ENCODE results near the gene CFAP157. TPM values are rescaled to one million over a fixed set of nuclear protein-coding genes. Genes with fewer than 3 reads are reported as not detected.

CFAP157 gene
- total RNA-seq (2014; rRNA removed; shearing (Covaris generic)) = not detected in 2 replicates

DNA sequence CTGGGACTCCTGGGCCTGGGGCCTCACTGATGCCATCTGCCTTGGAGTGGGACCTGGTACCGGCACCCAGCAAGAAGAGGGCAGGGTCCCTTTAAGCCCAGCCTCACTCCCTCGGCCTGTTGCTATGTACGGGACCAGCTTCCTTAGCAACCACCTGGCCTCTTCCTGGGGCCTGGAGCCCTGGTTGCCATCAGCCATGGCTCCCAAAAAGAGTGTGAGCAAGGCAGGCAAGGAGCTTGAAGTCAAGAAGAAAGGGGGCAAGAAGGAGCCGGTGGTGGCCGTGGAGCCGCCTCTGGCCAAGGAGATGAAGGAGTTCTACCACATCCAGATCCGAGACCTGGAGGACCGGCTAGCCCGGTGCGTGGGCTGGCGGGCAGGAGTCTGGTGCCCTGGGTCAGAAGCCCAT lies at the start of gene CFAP157:
Gene CFAP157 (plus strand): TSS at position 153 of the 406 bp plus-strand sequence. CDS start 44 bp downstream, at position 197.
- no peak for DNase-seq (ENCODE audit: low spot score)

DNA sequence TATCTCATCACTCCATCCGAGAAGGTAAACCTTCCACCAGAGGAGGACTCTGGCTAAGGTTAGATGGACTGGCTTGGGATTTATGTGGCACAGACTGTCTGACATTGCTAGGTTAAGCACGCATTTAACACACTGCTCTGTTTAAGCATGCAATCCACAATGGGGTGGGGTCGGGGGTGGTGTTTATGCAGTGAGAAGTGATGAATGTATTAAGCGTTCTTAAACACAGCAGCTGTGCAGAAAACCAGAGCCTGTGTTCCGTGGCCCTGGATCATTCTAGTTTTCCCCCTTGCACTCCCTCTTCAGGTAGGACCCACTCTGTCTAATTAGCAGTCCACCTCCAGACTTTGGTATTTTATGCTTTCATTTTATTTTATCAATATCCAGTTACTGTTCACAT lies 48.4 kb upstream of the CFAP157 start:
- DNase-seq (ENCODE audit: low spot score) = no peak

DNA sequence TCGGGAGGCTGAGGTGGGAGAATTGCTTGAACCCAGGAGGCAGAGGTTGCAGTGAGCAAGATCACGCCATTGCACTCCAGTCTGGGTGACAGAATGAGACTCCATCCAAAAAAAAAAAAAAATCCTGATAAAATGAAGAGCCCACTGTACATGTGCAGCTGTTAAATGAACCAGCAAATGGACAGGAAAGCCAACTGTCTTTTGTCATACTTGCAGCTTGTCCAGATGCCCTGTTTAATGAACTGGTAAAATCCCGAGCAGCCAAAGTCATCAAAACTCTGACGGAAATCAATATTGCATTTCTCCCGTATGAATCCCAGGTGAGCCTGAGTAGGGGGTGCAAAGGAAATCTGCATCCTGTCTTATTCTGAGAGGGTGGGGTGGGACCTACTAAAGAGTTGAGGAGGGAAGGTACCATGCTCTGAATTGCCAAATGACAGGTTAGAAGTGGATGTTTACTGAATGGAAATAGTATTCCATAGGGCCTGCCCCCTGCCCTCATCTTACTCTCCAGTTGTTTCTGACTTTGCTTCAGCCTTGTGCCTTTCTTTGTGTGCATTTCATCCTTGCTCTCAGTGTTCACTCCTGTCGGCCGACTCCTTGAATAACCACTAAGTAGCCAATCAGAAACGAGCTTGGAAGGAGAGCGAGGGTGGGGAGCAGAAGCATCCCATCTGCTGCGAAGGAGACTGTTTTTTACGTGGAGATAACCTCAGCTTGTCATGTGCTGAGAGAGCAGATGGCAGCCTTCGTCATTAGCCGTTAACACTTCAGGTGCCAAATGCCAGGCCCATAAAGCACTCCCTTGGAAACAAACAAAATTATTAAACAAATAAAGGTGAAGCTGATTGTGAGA lies 45.7 kb upstream of the CFAP157 start:
- no peak for DNase-seq (ENCODE audit: low spot score)

DNA sequence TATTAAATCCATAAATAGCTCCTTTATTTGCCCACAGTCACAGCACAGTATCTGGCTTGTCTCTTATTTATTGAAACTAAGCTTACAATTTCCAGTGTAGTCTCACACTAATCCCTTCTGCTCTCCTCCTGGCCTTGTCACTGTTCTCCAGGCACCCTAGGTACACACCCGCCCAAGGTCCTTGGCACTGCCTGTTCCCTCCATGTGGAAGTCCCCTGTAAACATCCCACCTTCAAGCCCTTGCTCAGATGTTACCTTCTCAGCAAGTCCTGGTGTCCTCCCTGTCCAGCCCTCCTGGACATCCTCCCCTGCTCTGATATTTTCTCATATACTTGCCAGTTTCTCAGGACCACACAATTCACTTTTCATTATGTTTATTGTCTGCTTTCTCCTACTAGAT lies 44.2 kb upstream of the CFAP157 start:
- no peak for DNase-seq (ENCODE audit: low spot score)

DNA sequence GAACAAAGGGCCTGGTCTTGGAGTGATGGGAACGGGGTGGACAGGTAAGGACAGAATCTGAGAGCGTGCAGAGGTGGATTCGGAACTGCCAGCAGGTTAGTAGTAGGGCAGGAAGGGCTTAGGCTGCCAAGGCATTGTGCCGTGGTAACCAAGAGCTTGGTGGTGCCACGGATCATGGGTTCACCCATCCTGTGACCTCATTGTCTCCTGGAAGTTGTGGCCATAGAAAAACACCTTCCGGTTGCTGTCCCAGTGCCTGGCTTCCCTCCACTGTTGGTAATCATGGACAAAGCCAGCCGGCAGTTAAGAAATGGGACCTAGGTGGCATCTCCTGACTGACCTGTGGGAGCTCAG lies 42.5 kb upstream of the CFAP157 start:
- no peak for DNase-seq (ENCODE audit: low spot score)

DNA sequence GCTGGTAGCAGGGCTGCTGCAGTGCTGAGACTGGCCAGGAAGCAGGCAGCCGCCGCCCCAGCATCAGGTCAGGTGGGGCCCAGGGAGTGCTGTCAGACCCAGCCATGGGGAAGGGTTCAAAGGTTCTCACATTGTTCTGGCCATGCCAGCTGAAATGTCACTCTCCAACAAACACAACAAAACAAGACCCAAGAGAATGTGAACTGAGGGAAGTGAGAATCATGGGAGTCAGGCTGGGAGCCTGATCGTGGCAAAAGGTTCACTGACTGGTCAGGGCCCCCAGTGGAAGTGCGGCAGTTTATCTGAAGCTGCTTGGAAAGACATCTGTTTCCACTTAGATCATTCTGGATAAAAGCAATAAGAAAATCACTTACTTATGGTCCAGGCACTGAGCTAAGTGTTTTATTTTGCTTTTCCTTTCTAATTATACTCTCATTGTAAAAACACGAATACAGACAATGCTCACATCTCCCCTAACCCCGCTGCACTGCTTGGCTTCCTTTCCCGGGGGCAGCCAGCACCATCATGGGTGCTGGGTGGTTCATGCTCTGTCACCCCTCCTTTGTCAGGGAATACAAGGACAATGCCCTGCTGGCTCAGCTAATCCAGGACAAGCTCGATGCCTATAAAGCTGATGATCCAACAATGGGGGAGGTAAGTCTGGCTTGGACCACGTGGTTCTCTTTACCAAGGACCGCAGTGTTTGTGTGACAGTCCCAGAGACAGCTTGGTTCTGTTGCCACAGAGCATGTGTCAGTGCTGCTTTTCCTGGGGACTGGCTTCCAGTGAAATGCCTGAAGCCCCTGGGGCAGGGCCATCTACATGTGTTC lies 41.9 kb upstream of the CFAP157 start:
- no peak for DNase-seq (ENCODE audit: low spot score)

DNA sequence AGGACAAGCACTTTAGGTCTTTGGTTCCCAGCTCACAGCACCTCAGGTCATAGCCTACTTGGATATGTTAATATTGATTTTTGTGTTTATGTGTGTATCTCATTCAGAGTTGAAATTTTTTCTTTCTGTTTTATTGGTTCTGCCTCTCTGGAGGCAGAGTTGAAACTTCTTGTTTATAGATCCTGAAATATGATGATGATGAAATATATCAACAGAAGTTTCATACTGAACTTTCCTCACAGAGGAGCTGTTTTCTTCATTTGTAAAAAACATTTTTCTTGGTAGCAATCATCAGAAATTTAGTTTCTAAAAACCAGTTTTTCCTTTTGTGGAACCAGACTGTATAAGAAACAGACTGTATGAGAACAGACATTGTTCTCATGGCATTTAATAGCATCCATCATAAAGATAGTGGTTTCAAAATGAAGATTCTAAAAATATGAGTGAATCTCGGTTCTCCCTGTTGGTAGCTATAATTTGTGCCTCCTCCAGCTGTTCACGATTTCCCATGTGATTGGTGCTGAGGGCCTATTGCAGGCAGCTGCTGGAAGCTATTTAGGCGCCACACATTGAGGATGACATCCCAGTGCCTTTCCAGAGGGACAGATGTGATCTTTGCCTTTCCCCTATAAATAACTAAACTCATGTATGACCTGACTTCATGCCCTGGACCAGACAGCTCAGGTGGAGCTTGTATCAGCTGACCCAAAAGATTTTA lies 39.5 kb upstream of the CFAP157 start:
- DNase-seq (ENCODE audit: low spot score) = no peak

DNA sequence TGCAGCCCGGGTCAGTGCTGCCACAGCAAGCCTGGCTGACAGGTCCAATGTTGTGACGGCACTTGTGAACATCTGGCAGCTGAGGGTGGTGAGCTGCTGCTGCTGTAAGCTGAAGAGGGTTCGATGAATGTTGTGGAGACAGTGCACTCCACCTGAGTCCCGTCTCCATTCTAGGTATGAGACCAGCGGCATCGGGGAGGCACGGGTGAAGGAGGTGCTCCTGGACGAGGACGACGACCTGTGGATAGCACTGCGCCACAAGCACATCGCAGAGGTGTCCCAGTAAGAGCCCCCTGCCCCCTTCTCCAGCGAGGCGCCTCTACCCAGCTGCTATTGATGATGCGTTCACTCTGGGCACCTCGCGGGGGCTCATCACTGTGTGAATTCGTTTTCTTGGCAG lies 38.9 kb upstream of the CFAP157 start:
- no peak for DNase-seq (ENCODE audit: low spot score)

DNA sequence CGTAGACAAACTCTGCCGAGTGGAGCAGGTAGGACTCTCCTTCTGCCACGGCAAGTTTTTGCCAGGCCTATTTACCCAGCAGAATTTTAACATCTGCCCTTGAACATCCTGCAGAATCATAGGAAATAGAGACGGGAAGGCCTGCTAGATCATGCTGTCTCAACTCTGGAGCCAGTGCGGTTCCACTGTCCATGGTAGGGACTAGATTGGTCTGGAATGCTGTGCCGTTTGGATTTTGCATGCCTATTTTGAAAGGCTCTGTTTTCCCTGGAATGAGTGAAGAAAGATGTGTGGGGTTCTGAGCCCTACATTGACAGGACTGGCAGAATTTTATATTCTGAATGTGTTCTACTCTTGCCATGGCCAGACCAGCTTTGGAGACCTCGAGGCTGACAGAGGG lies 33.6 kb upstream of the CFAP157 start:
- no peak for DNase-seq (ENCODE audit: low spot score)

DNA sequence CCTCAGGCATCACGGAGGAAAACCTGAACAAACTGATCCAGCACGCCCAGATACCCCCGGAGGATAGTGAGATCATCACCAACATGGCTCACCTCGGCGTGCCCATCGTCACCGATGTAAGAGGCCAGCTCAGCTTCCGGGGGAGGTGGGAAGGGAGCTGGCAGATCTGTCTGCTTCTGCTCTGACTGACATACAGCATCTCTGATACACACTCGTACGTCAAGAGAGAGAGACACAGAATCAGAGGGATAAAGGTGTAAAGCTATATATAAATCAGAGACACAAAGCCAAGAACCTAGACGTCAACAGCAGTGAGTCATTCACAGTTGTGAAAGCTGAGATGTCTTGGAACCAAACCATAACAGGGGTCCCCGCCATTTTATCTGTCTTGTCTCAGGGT lies 30.1 kb upstream of the CFAP157 start:
- no peak for DNase-seq (ENCODE audit: low spot score)

DNA sequence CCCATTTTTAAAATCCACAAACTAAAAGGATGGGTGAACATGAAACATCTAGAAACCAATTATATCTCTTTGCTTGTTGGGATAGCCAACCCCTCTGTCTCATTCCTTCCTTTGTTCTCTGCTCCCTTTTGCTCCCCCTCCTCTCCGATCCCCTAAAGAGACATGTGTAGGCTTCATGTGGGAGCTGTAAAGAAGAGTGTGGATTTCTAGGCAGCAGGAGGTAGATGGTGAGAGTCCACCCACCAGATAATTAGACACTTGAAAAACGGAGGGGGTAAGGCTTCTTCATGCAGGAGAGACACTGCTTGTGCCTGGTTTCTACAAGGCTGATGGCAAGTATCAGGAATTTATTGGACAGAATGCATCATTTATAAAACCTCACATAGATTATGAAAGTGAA lies 27.3 kb upstream of the CFAP157 start:
- DNase-seq (ENCODE audit: low spot score) = no peak

DNA sequence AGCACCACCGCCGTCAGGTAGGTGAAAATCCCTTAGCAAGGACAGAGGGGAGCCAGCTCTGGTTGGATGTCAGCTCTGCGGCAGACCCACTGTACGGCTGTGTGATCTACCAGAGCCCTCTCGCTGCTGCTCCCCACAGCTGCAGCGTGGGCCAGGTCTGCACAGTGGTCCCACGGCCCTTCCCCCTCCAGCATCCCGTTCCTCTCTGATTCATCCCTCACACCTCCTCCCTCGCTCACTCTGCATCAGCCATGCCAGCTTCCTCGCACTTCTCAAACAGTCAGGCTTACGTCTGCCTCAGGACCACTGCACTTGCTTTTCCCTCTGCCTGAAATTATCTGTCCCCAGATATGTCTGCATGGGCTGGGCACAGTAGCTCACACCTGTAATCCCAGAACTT lies 26.6 kb upstream of the CFAP157 start:
- DNase-seq (ENCODE audit: low spot score) = no peak

DNA sequence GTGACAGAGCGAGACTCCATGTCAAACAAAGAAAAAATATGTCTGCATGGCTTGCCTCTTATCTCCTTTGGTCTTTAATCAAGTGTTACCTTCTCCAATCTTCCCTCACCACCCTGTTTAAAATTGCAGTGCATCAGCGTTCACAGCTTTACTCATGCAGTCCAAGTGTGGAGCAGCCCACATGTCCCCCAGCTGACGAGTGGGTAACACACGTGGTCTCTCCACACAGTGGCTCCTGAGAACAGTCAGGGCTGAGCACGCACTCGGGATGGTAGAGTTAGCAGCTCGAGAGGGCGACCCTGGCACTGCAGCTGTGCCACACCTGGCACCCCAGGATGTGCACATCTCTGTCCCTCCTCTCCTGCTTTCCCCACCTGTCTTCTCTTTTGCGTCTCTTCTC lies 25.9 kb upstream of the CFAP157 start:
- DNase-seq (ENCODE audit: low spot score) = no peak

DNA sequence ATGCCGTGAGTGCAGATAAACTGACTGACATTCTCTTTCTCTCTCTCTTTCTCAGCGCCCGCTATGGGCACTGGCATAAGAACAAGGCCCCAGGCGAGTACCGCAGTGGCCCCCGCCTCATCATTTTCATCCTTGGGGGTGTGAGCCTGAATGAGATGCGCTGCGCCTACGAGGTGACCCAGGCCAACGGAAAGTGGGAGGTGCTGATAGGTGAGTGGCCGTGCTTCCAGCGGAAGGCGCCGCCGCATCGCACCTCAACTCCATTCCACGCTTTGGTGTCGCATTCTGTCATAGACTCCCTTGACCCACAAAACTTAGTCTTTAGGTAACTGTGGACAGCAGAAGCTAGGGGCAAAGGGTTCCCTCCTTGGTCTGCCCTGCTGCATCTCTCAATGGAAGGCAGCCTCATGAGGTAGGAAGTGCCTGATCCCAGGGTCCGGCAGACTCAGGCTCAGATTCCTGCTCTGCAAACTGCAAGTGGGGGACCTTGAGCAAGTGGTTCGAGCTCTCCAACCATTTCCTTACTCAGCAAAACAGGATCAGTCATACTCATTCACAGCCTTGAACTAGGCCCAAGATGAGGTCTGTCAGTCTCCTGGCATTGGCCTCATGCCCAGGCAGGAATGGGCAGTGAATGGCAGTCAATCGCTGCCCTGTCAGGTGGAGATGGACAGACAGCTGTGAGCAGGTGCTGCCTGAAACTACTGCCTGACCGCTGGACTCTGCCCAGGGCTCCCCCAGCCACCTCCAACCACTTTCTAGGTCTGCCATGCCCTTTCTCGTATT lies 24.2 kb upstream of the CFAP157 start:
- DNase-seq (ENCODE audit: low spot score) = no peak

DNA sequence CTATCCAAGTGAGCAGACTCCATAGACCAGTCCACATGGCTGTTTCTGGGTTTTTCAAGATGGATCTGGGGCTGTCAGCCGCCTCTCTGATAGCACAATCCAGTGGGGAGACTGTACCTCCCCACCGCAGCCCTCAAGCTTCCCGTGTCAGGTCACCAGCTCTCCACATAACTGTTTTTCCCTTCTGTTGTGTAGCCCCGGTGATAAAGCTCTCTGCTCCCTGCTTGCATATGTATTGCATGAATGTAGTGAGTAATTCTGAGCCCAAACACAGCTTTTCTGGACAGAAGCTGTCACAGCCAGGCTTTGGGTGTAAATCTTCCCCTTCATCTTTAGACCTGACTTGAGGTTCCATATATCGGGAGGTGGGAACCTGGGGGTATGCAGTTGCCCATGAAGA lies 23.1 kb upstream of the CFAP157 start:
- no peak for DNase-seq (ENCODE audit: low spot score)

DNA sequence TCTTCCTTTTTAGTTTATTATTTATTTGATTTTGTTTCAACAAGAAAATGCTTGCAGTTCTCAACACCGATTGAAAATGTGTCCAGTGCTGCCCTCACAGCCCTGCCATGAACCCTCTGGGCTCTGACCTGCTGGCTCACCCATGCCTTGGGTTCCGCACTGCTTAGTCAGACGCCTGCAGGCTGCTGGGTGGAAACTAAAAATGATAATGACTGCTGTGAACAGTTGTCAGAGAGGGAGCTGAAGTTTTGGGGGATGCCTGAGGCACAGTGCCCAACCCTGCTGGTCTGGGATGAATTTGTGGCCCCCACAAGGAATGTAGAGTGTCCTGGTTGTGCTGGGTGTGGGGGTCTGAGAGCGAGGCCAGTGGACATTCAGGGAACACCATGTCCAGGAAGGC lies 22.2 kb upstream of the CFAP157 start:
- DNase-seq (ENCODE audit: low spot score) = peak; percentile 54

DNA sequence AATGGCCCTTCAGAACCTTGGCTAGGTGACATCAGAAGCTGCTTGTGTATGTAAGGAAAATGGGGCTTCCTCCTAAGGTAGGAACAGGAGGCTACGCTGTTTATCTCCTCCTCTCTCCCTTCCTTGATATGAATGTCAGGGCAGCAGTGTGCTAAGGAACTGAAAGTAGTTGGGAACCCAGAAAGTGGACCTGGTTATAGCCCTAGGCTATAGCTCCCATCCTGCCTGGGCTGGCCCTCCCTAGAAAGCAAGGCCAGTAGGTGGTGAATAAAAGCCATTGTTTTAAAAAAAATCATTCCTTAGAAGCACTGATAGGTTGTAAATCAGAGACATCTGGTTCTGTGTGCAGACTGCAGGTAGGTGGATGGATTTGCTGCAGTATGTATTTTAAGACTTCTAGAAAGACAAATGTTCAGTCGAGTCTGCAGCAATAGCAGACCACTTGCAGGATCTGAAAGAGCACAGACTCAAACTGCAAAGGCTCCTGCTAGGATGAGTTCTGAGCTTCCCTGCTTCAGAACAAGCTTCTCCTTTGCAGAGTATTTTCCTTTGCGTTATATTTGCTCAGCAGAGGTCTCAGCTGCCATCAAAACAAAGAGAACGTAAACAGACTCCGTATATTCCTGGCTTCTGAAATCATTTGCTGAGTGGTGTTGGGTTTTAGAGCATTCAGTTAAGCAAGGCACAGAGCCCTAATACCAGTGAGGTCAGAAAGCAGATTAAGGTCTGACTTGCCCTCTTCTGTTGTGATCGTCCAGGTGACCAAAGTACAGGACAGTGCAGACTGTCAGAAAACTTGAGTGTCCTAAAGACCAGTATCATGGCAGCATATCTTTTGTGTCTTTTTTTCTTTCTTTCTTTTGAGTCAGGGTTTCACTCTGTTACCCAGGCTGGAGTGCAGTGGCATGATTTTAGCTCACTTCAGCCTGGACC lies 20.1 kb upstream of the CFAP157 start:
- no peak for DNase-seq (ENCODE audit: low spot score)

DNA sequence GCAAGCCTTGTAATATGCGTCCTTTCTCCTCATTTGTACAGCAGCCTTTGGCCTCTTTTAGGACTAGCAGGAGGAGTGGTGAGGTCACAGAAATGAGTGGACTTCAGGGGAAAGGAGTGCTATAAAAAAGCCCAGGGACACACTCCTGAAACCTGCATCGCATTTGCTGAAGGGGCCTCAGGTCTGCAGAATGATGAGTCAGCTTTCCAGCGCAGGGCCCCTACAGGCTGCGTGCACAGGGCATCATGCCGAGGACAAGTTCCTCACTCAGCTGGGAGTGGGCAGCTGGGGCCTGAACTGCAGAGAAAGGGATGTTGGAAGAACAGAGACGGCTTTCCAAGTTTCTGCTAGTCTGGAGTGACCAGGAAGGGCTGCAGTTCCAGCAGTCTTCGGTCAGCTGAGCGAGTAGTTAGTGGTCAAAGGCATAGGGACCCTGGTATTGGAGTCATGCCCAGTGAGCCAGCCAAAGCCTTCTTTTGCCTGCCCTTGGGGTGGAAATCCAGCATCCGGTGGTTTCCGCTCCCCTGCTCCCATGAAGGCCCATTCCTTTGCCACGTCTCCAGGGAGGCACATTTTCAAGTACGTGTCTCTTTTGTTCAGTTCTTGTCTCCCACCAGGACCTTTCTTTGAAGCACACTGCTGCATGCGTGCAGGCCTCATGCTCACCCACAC lies 17.3 kb upstream of the CFAP157 start:
- DNase-seq (ENCODE audit: low spot score) = no peak

DNA sequence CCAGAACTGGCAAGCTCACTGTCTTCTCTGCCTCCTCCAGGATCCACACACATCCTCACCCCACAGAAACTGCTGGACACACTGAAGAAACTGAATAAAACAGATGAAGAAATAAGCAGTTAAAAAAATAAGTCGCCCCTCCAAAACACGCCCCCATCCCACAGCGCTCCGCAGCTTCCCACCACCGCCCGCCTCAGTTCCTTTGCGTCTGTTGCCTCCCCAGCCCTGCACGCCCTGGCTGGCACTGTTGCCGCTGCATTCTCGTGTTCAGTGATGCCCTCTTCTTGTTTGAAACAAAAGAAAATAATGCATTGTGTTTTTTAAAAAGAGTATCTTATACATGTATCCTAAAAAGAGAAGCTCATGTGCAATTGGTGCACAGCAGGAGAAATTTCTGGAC lies 16.1 kb upstream of the CFAP157 start:
- no peak for DNase-seq (ENCODE audit: low spot score)

DNA sequence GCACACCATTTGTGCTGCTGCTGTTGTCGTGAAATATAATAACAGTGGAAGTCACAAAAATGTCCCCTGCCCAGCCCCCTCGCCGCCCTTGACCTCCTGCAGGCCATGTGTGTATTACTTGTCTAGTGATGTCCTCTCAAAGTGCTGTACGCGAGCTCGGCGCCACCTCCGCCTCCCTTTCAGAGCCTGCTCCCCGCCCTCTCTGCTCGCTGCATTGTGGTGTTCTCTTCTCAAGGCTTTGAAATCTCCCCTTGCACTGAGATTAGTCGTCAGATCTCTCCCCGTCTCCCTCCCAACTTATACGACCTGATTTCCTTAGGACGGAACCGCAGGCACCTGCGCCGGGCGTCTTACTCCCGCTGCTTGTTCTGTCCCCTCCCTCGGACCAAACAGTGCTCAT lies 14.7 kb upstream of the CFAP157 start:
- no peak for DNase-seq (ENCODE audit: low spot score)
